ENCODE results near the gene JAKMIP2. TPM values are rescaled to one million over a fixed set of nuclear protein-coding genes. Genes with fewer than 3 reads are reported as not detected.

Gene JAKMIP2
- total RNA-seq, 3 donors from 2014 or later (not counting 1 experiment from before 2014, with no cell fraction given) = 12.2 to 16.1 (median 14.9) TPM

DNA sequence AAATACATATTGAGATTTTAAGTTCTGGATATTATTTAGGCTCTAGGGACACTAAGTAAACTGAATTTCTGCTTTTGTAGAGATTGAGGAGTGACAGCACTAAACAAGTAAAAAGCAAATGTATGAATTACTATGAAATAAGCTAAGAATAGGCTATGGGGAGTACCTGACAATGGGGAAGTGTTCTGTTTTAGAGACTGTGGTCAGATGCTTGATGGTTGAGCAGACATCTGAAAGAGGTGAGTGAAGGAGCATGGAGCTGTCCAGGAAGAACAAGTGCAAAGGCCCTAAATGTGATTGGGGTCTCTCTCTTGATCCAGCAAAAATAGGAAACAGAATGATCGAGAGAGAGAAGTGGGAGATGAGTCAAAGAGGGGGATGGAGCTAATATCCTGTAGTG lies 111.7 kb downstream of the JAKMIP2 start:
- H3K9me3 Mint-ChIP-seq = no peaks in the 10 kb centered on the region
- no peak overlapping the region for H3K27ac ChIP-seq (ENCODE audit: low read length)
- DNase-seq (no peak), ATAC-seq (no peak)
- peaks cover 19% of the 10 kb centered on the region for H3K36me3 ChIP-seq (ENCODE audit: control insufficient read depth, insufficient read depth, low read length)
- WGBS (ENCODE audit: insufficient coverage) = 86% methylated on average over 1 of the region's 1 CpG
- H3K9me3 ChIP-seq (ENCODE audit: control insufficient read depth, insufficient read depth, low read length) = no peaks in the 10 kb centered on the region
- H3K27ac Mint-ChIP-seq = no peak overlapping the region
- no peaks in the 10 kb centered on the region for H3K27me3 Mint-ChIP-seq (ENCODE audit: low read depth in 2 of 2)
- no peaks in the 10 kb centered on the region for H3K4me1 ChIP-seq (ENCODE audit: control insufficient read depth, insufficient read depth, low read length)
- H3K36me3 Mint-ChIP-seq = peaks cover 11% of the 10 kb centered on the region
- intact Hi-C loops (cut with micrococcal nuclease) = no loop called here
- H3K27me3 ChIP-seq (ENCODE audit: control insufficient read depth, insufficient read depth, low read length) = no peaks in the 10 kb centered on the region
- no peak overlapping the region for H3K4me3 Mint-ChIP-seq
- H3K4me1 Mint-ChIP-seq = no peaks in the 10 kb centered on the region
- no peak overlapping the region for H3K4me3 ChIP-seq (ENCODE audit: low read length)
- TF ChIP-seq, protein P1, sequence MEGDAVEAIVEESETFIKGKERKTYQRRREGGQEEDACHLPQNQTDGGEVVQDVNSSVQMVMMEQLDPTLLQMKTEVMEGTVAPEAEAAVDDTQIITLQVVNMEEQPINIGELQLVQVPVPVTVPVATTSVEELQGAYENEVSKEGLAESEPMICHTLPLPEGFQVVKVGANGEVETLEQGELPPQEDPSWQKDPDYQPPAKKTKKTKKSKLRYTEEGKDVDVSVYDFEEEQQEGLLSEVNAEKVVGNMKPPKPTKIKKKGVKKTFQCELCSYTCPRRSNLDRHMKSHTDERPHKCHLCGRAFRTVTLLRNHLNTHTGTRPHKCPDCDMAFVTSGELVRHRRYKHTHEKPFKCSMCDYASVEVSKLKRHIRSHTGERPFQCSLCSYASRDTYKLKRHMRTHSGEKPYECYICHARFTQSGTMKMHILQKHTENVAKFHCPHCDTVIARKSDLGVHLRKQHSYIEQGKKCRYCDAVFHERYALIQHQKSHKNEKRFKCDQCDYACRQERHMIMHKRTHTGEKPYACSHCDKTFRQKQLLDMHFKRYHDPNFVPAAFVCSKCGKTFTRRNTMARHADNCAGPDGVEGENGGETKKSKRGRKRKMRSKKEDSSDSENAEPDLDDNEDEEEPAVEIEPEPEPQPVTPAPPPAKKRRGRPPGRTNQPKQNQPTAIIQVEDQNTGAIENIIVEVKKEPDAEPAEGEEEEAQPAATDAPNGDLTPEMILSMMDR (IDR thresholded peaks at IDR 0.05) = no peak

DNA sequence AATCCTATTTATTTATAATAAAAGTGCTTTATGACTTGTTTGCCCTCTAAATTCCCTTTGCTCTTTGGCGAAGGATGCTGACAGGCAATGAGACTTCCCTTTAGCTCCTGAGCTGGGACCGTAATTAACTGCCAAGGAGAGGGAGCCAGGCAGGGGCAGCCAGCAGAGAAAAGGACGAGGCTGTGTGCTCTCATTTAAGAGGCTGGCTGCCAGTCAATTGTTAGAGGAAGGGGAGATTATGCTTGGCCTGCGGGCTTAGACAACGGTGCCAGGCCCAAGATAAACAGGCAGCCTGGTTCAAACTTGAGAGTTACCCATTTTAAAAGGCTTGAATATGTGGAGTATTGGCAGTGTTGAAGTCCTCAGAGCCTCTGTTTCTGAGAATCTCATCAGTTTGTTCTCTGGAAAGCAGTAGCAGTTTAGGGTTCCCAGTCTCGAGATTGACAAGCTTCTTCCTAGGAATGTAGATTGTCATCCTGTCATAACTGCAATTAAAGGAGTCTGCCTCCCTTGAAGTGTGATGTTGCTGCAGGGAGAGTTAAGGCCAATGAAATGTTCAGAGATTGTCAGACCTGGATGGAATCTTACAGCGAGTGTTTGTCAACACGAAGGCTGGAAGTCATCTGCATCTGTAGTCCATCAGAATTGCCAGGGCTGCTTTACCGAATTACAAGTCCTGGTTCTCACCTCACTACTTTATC lies 113.2 kb downstream of the JAKMIP2 start:
- H3K27me3 Mint-ChIP-seq (ENCODE audit: low read depth in 2 of 2) = no peaks in the 10 kb centered on the region
- no peak overlapping the region for H3K27ac Mint-ChIP-seq

DNA sequence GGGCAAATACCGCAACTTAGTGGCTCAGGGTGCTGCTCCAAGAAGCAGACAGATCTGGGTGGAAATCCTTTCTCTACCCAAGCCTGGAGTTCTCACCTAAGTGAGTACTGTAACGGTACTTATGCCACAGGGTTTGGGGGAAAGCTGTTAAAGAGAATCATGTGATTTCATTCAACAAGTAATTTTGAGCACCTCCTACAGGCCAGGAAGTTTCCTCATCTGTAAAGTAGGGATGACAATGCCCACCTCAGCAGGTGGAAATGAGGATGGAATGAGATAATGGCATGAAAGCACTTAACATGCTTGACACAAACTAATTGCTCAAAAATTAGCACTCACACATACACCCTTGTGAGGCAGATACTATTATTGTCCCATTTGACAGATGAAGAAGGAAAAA lies 114.1 kb downstream of the JAKMIP2 start:
- H3K4me3 Mint-ChIP-seq = no peak overlapping the region

More for the DNA sequence above, 113.2 kb downstream of the JAKMIP2 start:
- ATAC-seq (no peak), DNase-seq (no peak)
- no peaks in the 10 kb centered on the region for H3K4me1 ChIP-seq (ENCODE audit: control insufficient read depth, insufficient read depth, low read length)
- no peaks in the 10 kb centered on the region for H3K27me3 ChIP-seq (ENCODE audit: control insufficient read depth, insufficient read depth, low read length)
- no peaks in the 10 kb centered on the region for H3K4me1 Mint-ChIP-seq
- 94% methylated on average over 9 of the region's 9 CpGs for WGBS (ENCODE audit: insufficient coverage)
- no peaks in the 10 kb centered on the region for H3K9me3 Mint-ChIP-seq
- no peaks in the 10 kb centered on the region for H3K9me3 ChIP-seq (ENCODE audit: control insufficient read depth, insufficient read depth, low read length)
- H3K36me3 Mint-ChIP-seq = peaks cover 11% of the 10 kb centered on the region
- TF ChIP-seq, protein P1 (IDR thresholded peaks at IDR 0.05) = no peak
- no peak overlapping the region for H3K27ac ChIP-seq (ENCODE audit: low read length)
- intact Hi-C loops (cut with micrococcal nuclease) = no loop called here
- no peak overlapping the region for H3K4me3 Mint-ChIP-seq
- no peak overlapping the region for H3K4me3 ChIP-seq (ENCODE audit: low read length)
- H3K36me3 ChIP-seq (ENCODE audit: control insufficient read depth, insufficient read depth, low read length) = peaks cover 19% of the 10 kb centered on the region

More for the DNA sequence above, 114.1 kb downstream of the JAKMIP2 start:
- Histone ChIP-seq H3K27ac (ENCODE audit: low read length) (no peak overlapping the region), H3K27me3 (ENCODE audit: control insufficient read depth, insufficient read depth, low read length) (no peaks in the 10 kb centered on the region), H3K4me1 (ENCODE audit: control insufficient read depth, insufficient read depth, low read length) (no peaks in the 10 kb centered on the region), H3K4me3 (ENCODE audit: low read length) (no peak overlapping the region), H3K36me3 (ENCODE audit: control insufficient read depth, insufficient read depth, low read length) (peaks cover 19% of the 10 kb centered on the region), H3K9me3 (ENCODE audit: control insufficient read depth, insufficient read depth, low read length) (no peaks in the 10 kb centered on the region)
- H3K36me3 Mint-ChIP-seq = peaks cover 11% of the 10 kb centered on the region
- H3K4me1 Mint-ChIP-seq = no peaks in the 10 kb centered on the region
- WGBS (ENCODE audit: insufficient coverage) = 90% methylated on average over 2 of the region's 2 CpGs
- DNase-seq (no peak), ATAC-seq (no peak)
- H3K27ac Mint-ChIP-seq = no peak overlapping the region
- no peaks in the 10 kb centered on the region for H3K9me3 Mint-ChIP-seq
- TF ChIP-seq, protein P1 (IDR thresholded peaks at IDR 0.05) = no peak
- intact Hi-C loops (cut with micrococcal nuclease) = no loop called here
- no peaks in the 10 kb centered on the region for H3K27me3 Mint-ChIP-seq (ENCODE audit: low read depth in 2 of 2)
